ENCODE results near the gene MEPE.

- no peak for TF ChIP-seq TAF1 (IDR thresholded peaks at IDR 0.05; ENCODE audit: borderline replicate concordance, low read depth, low read length)
- TF ChIP-seq POLR2A (IDR thresholded peaks at IDR 0.05; ENCODE audit: low read depth, low read length) = no peak
Measured at GRCh38 chr4:87807402-87807801, 25.4 kb upstream of the MEPE start.
